ENCODE data around the gene ADGRV1. TPM values are rescaled to one million over a fixed set of nuclear protein-coding genes. Genes with fewer than 3 reads are reported as not detected.
"Not testable (repeated sequence)": the region's sequence is repeated elsewhere in the genome, so short reads cannot be mapped to it uniquely, and the experiment has no call there.

The ADGRV1 gene
- total RNA-seq, 4 donors from 2014 or later, result 6.0 to 37.0 (median 10.6) TPM

- H3K36me3 ChIP-seq, result no peaks in the 10 kb centered on the region
- intact Hi-C loops (cut with DNase I; ENCODE audit: low total_unique reads), result no loop called here
- no peaks in the 10 kb centered on the region for H3K4me1 ChIP-seq
- 78 to 86% methylated on average over 6 of the region's 6 CpGs for WGBS, 2 donors (ENCODE audit: low coverage in 1 of 2)
- H3K27me3 ChIP-seq, result no peaks in the 10 kb centered on the region
- no peaks in the 10 kb centered on the region for H3K9me3 ChIP-seq
- H3K27ac ChIP-seq, result no peak overlapping the region
- TF ChIP-seq POLR2AphosphoS5 (IDR thresholded peaks at IDR 0.05) (no peak), CTCF (IDR thresholded peaks at IDR 0.05) (no peak), POLR2A (IDR thresholded peaks at IDR 0.05) (no peak), EP300 (IDR thresholded peaks at IDR 0.05; ENCODE audit: low read depth) (no peak)
- no peak for DNase-seq
- H3K4me3 ChIP-seq, result no peak overlapping the region
- in situ Hi-C loops (cut with MboI; ENCODE audit: low pct_ligation_motif_present in 1 of 4, low pct_unique_long_range_greater_than_20kb in 1 of 4, low sequenced_read_pairs in 3 of 4), result no loop called here
Measured at GRCh38 chr5:90657788-90658187, 99.2 kb downstream of the ADGRV1 start.

- TF ChIP-seq POLR2AphosphoS5 (IDR thresholded peaks at IDR 0.05) (no peak), EP300 (IDR thresholded peaks at IDR 0.05; ENCODE audit: low read depth) (no peak), CTCF (IDR thresholded peaks at IDR 0.05) (no peak), POLR2A (IDR thresholded peaks at IDR 0.05) (no peak)
- 67 to 70% methylated on average over 2 of the region's 2 CpGs for WGBS, 2 donors (ENCODE audit: low coverage in 1 of 2)
- H3K27me3 ChIP-seq, result no peaks in the 10 kb centered on the region
- no peak overlapping the region for H3K4me3 ChIP-seq
- no peaks in the 10 kb centered on the region for H3K4me1 ChIP-seq
- no peak for DNase-seq
- in situ Hi-C loops (cut with MboI; ENCODE audit: low pct_ligation_motif_present in 1 of 4, low pct_unique_long_range_greater_than_20kb in 1 of 4, low sequenced_read_pairs in 3 of 4) (no loop called here), intact Hi-C loops (cut with DNase I; ENCODE audit: low total_unique reads) (no loop called here)
- no peaks in the 10 kb centered on the region for H3K36me3 ChIP-seq
- no peak overlapping the region for H3K27ac ChIP-seq
- H3K9me3 ChIP-seq, result no peaks in the 10 kb centered on the region
Measured at GRCh38 chr5:90658620-90659019, 100.0 kb downstream of the ADGRV1 start.

GRCh38 chr5:90668079-90668565, 109.5 kb downstream of the ADGRV1 start:
- H3K36me3 ChIP-seq; DNase-seq; H3K27me3 ChIP-seq; H3K27ac ChIP-seq; H3K9me3 ChIP-seq; H3K4me1 ChIP-seq; intact Hi-C loops (cut with DNase I; ENCODE audit: low total_unique reads); H3K4me3 ChIP-seq; in situ Hi-C loops (cut with MboI; ENCODE audit: low pct_ligation_motif_present in 1 of 4, low pct_unique_long_range_greater_than_20kb in 1 of 4, low sequenced_read_pairs in 3 of 4): not testable (repeated sequence)
- 71% methylated on average over 20 of the region's 21 CpGs; no CpG with 5 or more reads in 1 of the 2 donors for WGBS, 2 donors (ENCODE audit: low coverage in 1 of 2)

- no peak overlapping the region for H3K27ac ChIP-seq
- in situ Hi-C loops (cut with MboI; ENCODE audit: low pct_ligation_motif_present in 1 of 4, low pct_unique_long_range_greater_than_20kb in 1 of 4, low sequenced_read_pairs in 3 of 4), result no loop called here
- no peaks in the 10 kb centered on the region for H3K9me3 ChIP-seq
- H3K4me3 ChIP-seq, result no peak overlapping the region
- H3K4me1 ChIP-seq, result no peaks in the 10 kb centered on the region
- no peaks in the 10 kb centered on the region for H3K27me3 ChIP-seq
- 79 to 90% methylated on average over 2 to 8 of the region's 8 CpGs for WGBS, 2 donors (ENCODE audit: low coverage in 1 of 2)
- no peaks in the 10 kb centered on the region for H3K36me3 ChIP-seq
- DNase-seq, result no peak
- intact Hi-C loops (cut with DNase I; ENCODE audit: low total_unique reads), result no loop called here
- no peak for TF ChIP-seq CTCF (IDR thresholded peaks at IDR 0.05)
- no peak for TF ChIP-seq POLR2A (IDR thresholded peaks at IDR 0.05)
- TF ChIP-seq EP300 (IDR thresholded peaks at IDR 0.05; ENCODE audit: low read depth), result no peak
- no peak for TF ChIP-seq POLR2AphosphoS5 (IDR thresholded peaks at IDR 0.05)
Measured at GRCh38 chr5:90675222-90675621, 116.6 kb downstream of the ADGRV1 start.

GRCh38 chr5:90680921-90681563, 122.4 kb downstream of the ADGRV1 start:
- Histone ChIP-seq H3K27ac (no peak overlapping the region), H3K4me3 (no peak overlapping the region), H3K36me3 (no peaks in the 10 kb centered on the region), H3K9me3 (no peaks in the 10 kb centered on the region), H3K4me1 (no peaks in the 10 kb centered on the region), H3K27me3 (no peaks in the 10 kb centered on the region)
- DNase-seq, result no peak
- intact Hi-C loops (cut with DNase I; ENCODE audit: low total_unique reads), result no loop called here
- 61 to 74% methylated on average over 4 of the region's 4 CpGs for WGBS, 2 donors (ENCODE audit: low coverage in 1 of 2)
- in situ Hi-C loops (cut with MboI; ENCODE audit: low pct_ligation_motif_present in 1 of 4, low pct_unique_long_range_greater_than_20kb in 1 of 4, low sequenced_read_pairs in 3 of 4), result no loop called here
- TF ChIP-seq POLR2A (IDR thresholded peaks at IDR 0.05) (no peak), EP300 (IDR thresholded peaks at IDR 0.05; ENCODE audit: low read depth) (no peak), CTCF (IDR thresholded peaks at IDR 0.05) (no peak), POLR2AphosphoS5 (IDR thresholded peaks at IDR 0.05) (no peak)
